Measurements from ENCODE around the gene ZNF280A. TPM values are rescaled to one million over a fixed set of nuclear protein-coding genes. Genes with fewer than 3 reads are reported as not detected.

ZNF280A gene
- polyA plus RNA-seq, 1 donor from 2014 or later, result not detected

GRCh38 chr22:22485524-22485923, 34.5 kb downstream of the ZNF280A start:
- no peaks in the 10 kb centered on the region for H3K79me2 ChIP-seq (replicated peaks; ENCODE audit: insufficient read depth, low read length)
- H3K36me3 ChIP-seq (ENCODE audit: insufficient read depth, low read length), result peaks cover 12% of the 10 kb centered on the region
- no peak for TF ChIP-seq EZH2 (IDR thresholded peaks at IDR 0.05; ENCODE audit: borderline replicate concordance, insufficient read depth, low read length, poor library complexity, severe bottlenecking)
- no peak for TF ChIP-seq RAD21 (conservative IDR thresholded peaks at IDR 0.05)
- no peak for TF ChIP-seq EP300 (conservative IDR thresholded peaks at IDR 0.05; ENCODE audit: poor library complexity, severe bottlenecking)
- no peak for TF ChIP-seq CTCF (IDR thresholded peaks at IDR 0.05; ENCODE audit: poor library complexity, severe bottlenecking)
- no peak for TF ChIP-seq REST (IDR thresholded peaks at IDR 0.05; ENCODE audit: borderline replicate concordance)
- no peak for TF ChIP-seq TAF1 (IDR thresholded peaks at IDR 0.05; ENCODE audit: low read depth)
- TF ChIP-seq MXI1 (conservative IDR thresholded peaks at IDR 0.05; ENCODE audit: poor library complexity, severe bottlenecking), result no peak
- no peaks in the 10 kb centered on the region for H4K20me1 ChIP-seq (ENCODE audit: insufficient read depth)
- no peak overlapping the region for H3K27ac ChIP-seq (ENCODE audit: low read length)
- no peaks in the 10 kb centered on the region for H3F3A ChIP-seq (ENCODE audit: insufficient read depth, low read length, poor library complexity, severe bottlenecking)
- H3K4me2 ChIP-seq (ENCODE audit: low read length), result no peak overlapping the region
- no peaks in the 10 kb centered on the region for H3K9me2 ChIP-seq (ENCODE audit: insufficient read depth, low read length)
- H2AFZ ChIP-seq (ENCODE audit: low read depth, low read length), result no peak overlapping the region
- H3K9me3 ChIP-seq (ENCODE audit: low read length), result no peaks in the 10 kb centered on the region
- no peak overlapping the region for H3K9ac ChIP-seq (ENCODE audit: low read length)
- no peak overlapping the region for H3K4me3 ChIP-seq (ENCODE audit: low read length)
- H3K27me3 ChIP-seq (ENCODE audit: insufficient read depth, low read depth, low read length), result no peaks in the 10 kb centered on the region

GRCh38 chr22:22484023-22484422, 36.0 kb downstream of the ZNF280A start:
- Histone ChIP-seq H4K20me1 (ENCODE audit: insufficient read depth) (no peaks in the 10 kb centered on the region), H3K36me3 (ENCODE audit: insufficient read depth, low read length) (peaks cover 12% of the 10 kb centered on the region), H3F3A (ENCODE audit: insufficient read depth, low read length, poor library complexity, severe bottlenecking) (no peaks in the 10 kb centered on the region), H3K27me3 (ENCODE audit: insufficient read depth, low read depth, low read length) (no peaks in the 10 kb centered on the region), H2AFZ (ENCODE audit: low read depth, low read length) (no peak overlapping the region), H3K27ac (ENCODE audit: low read length) (no peak overlapping the region), H3K4me3 (ENCODE audit: low read length) (no peak overlapping the region), H3K9me2 (ENCODE audit: insufficient read depth, low read length) (no peaks in the 10 kb centered on the region), H3K4me2 (ENCODE audit: low read length) (no peak overlapping the region), H3K79me2 (replicated peaks; ENCODE audit: insufficient read depth, low read length) (no peaks in the 10 kb centered on the region), H3K9ac (ENCODE audit: low read length) (no peak overlapping the region), H3K9me3 (ENCODE audit: low read length) (no peaks in the 10 kb centered on the region)
- TF ChIP-seq SMC3 (conservative IDR thresholded peaks at IDR 0.05; ENCODE audit: poor library complexity) (no peak), EZH2 (IDR thresholded peaks at IDR 0.05; ENCODE audit: borderline replicate concordance, insufficient read depth, low read length, poor library complexity, severe bottlenecking) (no peak), TAF1 (IDR thresholded peaks at IDR 0.05; ENCODE audit: low read depth) (no peak), CTCF (IDR thresholded peaks at IDR 0.05; ENCODE audit: poor library complexity, severe bottlenecking) (no peak), POLR2AphosphoS5 (IDR thresholded peaks at IDR 0.05) (no peak), EP300 (conservative IDR thresholded peaks at IDR 0.05; ENCODE audit: poor library complexity, severe bottlenecking) (no peak)
